GM21367 (cell line): ENCODE results near the gene POLA2.

Source experiments
- ATAC-seq: cut with Tn5 transposase; IDR thresholded peaks from one replicate; pipeline ENCODE4 v1.9.1; 2021; ENCODE audit not compliant: unreplicated experiment

Gene POLA2

DNA sequence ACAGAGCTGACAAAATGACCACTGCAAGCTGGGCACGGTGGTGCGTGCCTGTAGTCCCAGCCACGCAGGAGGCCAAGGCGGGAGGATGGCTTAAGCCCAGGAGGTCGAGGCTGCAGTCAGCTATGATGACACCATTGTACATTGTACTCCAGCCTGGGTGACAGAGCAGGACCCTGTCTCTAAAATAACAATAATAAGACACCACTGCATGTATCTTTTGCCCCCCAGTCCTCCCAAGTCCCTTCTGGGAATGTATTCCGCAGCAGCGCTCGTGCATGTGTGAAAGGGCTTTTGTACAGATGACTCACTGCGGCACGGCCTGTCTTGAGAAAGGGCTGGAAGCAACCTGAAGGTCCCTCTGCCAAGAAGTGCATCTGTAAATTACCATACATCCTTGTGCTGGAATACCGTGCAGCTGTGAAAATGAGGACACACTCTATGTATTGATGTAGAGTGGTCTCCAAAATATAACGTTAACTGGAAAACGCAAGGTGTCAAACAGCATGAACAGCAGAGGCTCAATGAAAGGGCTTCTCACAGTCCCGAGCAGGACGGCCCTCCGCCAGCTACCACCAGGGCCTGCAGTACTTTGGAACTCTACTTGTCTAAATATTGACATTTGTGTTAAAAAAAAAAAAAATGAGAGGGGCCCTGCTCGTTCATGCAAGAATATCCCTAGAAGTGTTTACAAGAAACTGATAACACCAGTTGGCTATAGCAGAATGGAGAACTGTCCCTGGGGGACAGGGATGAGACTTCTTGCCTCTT, 43.9 kb downstream of the POLA2 start:
- ATAC-seq = no peak

DNA sequence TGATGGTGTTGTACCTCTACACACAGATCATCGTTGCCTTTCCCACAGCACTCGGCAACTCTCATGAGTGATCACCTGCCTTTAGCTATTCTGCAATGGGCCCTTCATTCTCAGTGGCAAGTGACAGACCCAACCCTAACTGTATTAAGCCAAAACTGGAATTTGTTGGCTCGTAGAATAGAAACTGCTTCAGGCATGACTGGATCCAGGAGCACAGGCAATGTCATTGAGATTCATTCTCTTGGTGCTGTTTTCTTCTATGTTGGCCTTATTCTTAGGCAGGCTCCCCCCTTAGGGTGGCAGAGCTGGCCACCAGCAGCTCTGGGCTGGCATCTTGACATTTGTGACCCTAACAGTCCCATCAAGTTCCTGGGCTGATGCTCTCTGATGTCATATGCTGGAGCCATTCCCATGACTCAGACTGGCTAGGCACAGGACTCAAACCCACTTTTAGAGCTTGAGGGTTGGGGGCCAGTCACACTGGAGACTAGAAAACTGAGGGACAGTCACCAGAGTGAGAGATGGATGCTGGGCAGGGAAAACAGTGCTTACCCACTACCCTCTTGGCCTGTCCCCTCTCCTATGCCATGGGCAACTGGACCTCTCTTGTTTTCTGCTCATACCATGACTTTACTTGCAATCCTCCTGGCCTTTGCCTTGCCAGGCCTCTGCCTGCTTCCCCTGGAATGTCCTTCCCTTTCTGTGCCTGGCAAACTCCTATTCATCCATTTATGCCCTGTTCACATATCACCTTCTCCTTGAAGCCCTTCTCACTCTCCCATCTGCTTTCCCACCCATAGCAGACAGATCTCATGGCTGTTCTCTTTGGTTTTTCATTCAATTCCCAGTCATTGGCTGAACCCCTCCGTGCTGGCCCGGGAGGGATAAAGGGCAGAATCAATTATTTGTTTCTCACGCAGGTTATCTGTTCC, 45.8 kb downstream of the POLA2 start:
- ATAC-seq = no peak

DNA sequence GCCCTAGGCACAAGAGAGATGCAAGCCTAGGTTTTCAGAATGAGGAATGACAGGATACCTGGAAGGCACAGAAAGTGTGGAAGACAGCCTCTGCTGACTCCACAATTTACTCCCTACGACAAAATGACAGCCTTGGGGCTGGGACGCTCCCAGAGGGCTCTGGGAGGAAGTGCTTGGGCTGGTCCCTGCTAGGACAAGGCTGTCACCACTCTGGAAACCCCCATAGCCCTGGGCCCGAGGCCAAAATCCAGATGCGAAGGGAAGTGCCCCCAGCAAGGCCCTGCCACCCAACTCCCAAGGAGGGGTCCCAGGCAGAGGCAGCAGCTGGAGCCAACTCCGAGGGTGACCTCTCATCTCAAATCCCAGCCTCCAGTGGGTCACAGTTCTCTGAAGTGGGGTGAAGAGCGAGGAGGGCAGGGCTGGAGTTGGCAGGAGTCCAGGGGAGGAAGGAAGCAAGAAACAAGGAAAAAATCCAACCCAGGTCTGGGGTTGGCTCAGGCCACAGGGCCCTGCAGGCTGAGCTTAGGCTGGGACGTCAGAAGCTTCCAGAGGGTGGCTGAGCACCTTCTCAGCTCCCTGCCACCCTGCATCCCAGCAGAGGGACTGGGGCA, 46.6 kb downstream of the POLA2 start:
- no peak for ATAC-seq

DNA sequence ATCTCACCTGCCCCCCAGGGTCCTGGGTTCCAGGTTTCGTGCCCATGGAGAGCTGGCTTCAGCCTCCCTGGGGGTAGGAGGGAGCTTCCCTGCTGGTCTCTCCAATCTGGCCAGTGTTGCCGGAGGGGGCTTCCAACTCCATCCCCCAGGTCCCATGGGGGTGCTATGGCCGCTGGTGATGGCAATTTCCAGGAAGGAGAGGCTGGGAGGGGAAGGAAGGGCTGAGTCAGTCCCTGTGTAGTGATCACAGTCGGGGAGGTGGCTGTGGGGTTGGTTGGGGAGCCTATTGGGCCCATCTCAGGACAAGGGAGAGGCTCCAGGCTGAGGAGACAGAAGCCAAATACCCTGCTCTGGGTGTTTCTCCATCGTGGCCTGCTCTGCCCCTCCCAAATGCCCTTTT, 47.2 kb downstream of the POLA2 start:
- ATAC-seq = no peak

DNA sequence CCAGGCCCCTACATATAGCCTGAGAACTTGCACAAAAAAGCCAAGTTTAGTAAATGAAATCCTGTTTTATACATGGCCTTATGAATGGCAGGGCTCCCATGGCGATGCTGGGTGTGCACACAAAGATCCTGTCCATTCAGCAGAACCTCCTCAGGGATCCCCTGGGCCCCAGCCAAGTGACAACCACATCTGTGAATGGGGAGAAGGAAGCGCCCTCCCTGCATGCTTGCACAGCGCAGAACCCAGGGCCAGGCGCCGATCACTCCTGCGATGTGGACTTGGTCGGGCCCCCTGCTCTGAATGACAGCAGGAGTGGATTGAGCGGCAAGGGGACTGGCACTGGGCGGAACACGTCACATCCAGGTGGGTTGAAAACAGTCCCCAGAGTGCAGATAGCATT, 48.5 kb downstream of the POLA2 start:
- no peak for ATAC-seq

DNA sequence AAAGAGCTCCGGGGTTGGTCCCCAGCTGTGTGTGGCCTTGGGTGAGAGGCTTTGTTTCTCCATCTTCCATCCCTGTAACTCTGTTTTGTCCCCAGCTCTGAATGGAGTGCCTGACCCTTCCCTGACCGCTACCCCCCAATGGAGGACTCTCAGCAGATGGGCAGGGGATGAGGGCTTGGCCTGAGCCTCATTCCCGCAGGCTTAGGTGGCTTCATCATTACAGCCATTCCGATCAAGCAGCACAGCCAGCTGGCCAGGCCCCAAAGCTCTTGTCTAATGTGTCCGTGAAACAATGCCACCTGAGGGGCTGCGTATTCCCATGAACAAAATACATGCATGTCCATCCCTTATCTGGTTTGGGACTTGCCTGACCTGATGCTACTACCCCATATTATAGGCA, 49.0 kb downstream of the POLA2 start:
- no peak for ATAC-seq

DNA sequence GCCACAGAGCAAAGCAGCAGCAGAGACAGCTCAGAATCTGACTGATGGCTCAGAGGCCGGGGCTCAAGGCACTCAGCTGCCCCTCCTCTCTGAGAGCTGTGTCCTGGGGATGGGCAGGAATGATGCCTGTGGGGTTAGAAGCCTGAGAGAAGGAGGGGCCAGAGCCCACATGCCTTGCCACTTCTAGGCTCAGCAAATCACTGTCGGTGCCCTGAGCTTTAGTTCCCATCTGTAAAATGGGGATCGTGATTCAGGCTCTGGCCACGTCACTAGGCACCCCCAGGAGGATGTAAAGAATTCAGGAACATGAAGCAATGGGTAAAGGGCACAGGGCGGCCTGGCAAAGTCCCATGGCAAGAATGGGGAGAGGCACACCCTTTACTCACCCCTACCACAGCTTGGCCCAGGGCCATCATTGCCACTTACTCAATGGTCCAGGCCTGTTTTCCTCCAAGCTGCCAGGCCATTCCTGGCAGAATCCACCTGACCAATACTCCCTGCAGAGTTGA, 49.5 kb downstream of the POLA2 start:
- ATAC-seq = no peak

DNA sequence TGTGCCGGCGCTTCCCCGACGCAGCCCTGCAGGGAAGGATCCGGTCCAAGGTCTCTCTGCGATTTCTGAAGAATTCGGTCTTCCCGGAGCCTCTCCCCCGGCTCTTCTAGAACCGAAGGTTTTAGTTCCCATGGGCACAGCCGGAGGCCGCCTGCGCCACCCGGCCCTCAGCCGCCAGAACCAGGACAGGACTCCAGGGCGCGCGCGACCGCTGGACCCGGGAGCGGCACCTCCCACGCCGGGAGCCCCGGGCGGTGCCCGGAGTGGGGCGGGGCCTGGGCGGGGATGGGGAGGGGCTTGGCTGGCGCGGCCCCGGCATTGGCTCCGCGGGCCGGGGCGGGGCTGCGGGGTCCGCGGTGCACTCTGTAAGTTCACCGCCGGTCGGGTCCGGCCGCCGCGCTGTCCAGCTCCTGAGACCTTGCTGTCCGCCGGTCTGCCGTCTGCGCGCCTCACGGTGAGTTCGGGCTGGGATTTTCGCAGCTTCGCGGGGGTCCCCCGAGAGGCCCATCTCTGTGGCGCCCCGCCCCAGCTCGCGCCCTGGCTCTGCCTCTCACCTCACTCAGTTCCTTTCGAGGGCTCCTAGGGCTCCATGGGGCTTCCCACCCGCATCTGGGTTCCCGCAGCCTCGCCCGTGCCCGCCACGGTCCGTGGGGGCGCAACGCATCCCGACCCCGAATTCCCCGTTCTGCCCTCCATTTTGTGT, 52.9 kb downstream of the POLA2 start, which contains the start of gene CDC42EP2:
CDC42EP2 (plus strand) TSS at position 366 of the 703 bp plus-strand sequence. CDS start 6,033 bp downstream, outside the sequence.
- ATAC-seq = peak; percentile 65

DNA sequence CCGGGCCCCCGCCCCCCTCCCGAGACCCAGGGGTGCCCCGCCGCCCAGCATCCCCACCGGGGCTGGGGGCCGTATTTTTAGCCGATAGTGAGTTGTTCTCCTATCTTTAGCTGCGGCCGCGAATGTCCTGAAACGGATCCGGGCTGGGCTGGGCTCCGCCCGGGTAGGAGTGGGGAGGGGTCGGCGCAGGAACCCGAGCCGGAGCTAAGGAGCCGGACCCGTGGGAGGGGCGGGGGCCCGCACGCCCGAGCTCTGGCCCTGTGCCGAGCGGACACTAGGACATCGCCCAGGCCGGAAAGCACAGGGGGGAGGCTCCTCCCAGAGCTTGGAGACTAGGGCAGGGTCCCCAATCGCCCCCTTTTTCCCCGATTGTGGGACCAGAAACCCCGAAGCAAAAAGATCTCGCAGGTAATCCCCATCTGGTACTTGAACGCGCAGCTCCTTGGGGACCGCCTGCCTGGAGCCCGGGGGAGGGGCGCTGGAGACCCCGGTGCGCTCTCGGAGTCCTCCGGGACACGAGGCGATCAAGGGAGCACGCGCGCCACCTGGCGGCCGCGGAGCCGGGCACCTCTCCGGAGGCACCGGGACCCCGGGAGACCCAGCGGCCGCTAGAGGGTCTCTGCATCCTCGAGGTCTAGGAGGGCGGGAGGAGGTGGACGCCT, 53.6 kb downstream of the POLA2 start:
- ATAC-seq = no peak

DNA sequence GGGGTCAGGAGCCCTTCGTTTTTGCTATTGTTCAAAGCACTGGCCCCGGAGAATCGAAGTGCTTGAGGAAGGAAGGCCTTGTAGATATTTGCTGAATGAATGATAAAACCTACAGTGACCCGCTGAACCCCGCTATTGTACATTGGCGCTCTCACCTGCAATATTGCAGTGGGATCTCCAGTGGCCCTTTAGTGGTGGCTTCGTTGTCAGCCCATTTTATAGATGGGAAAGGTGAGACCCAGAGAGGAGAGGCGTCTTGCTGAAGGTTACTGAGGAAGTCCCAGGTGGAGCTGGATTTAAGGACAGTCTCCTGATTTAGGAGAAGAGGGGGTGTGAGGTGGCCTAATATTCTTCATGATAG, 54.1 kb downstream of the POLA2 start:
- ATAC-seq = no peak

DNA sequence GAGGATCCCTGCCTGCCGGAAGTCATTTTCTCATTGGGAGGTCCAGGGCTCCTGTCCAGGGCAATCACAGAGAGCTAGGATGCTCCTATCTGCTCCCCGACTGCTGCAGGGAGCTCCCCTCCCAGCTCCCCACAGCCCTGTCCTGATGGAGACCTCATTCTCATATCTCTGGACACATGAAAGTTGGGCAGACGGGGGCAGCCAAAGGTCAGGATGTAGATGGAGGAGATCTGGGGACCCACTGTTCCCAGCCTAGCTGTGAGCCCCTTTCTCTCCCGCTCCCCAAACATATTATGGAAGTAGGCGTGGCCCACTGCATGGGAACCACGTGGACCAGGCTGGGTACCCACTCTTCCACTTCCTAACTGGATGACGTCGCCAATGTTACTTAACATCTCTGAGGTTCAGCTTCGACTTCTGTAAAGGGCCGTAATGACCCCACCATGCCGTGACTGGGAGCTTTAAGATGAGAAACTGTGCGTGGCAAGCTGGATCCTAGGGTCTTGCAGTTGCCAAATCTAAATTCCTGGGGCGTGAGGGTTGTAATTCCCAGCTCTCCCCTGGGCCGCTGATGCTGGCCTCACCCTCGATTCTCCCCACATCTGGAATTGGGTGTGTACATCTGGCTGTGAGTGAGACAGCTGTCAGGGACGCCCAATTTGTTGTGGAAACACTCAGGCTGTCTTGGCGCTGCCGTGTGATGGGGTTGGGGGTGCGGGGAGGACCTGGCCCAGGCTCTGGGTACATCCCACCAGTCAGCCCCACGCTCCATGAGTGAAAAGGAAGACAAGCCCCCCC, 54.7 kb downstream of the POLA2 start:
- no peak for ATAC-seq

DNA sequence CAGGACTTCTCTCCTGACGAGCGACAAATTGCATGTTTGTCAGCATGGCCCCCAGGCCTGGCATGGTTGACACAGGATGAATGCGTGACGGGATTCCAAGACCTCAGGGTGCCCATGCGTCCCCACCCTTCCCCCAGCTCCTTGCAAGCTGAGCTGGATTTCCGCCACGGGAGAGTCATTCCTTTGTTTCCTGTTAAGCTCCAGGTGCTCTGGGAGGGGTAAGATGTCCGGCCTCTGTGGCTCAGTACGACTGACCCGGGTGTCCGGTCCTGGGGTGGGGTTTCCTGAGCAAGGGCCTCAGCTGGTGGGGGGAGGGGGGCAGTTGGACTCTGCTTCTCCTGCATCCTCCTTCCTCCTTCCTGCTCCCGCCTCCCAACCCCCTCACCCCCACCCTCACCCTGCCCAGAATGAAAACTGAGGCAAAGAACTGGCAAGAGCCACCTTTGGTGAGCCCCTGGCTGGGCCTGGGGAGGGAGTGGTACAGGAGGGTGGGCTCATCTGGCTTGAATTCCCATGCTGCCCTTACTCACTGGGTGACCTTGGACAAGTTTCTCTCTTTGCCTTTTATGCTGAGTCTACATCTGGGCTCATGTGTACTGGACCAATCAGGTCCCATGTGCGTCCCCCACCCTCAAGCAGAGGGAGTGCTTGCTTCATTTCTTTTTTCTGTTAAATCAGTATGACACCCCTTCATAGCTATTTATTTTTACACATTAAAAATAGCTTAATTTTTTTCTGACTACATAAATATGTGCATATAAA, 55.4 kb downstream of the POLA2 start:
- no peak for ATAC-seq

DNA sequence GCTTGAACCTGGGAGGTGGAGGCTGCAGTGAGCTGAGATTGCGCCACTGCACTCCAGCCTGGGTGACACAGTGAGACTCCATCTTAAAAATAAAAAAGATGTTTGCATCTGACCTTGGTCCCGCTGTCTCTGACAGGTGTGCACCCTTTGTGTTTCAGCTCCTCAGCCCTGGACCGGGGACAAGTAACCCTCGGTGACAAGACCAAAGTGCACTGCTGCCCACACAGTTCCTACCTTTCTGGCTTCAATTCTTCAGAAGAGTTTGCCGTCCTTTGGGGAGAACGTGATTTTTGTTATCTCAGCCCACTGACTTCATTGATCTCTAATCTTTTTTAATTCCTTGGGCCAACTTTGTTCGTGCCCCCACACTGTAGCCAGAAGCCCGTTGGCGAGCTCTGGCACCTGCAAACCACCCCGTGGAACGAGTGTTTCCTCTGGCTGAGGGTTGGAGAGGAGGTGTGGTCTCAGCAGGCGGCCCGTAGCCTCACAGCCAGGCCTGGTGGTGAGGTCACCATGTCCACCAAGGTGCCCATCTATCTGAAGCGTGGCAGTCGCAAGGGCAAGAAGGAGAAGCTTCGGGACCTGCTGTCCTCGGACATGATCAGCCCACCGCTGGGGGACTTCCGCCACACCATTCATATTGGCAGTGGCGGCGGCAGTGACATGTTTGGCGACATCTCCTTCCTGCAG, 58.8 kb downstream of the POLA2 start:
- ATAC-seq = no peak

DNA sequence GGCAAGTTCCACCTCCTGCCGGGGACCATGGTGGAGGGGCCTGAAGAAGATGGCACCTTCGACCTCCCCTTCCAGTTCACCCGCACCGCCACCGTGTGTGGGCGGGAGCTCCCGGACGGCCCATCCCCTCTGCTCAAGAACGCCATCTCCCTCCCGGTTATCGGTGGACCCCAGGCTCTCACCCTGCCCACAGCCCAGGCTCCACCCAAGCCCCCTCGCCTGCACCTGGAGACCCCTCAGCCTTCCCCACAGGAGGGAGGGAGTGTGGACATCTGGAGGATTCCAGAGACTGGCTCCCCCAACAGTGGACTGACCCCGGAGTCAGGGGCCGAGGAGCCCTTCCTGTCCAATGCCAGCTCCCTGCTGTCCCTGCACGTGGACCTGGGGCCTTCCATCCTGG, 59.3 kb downstream of the POLA2 start:
- ATAC-seq = no peak

DNA sequence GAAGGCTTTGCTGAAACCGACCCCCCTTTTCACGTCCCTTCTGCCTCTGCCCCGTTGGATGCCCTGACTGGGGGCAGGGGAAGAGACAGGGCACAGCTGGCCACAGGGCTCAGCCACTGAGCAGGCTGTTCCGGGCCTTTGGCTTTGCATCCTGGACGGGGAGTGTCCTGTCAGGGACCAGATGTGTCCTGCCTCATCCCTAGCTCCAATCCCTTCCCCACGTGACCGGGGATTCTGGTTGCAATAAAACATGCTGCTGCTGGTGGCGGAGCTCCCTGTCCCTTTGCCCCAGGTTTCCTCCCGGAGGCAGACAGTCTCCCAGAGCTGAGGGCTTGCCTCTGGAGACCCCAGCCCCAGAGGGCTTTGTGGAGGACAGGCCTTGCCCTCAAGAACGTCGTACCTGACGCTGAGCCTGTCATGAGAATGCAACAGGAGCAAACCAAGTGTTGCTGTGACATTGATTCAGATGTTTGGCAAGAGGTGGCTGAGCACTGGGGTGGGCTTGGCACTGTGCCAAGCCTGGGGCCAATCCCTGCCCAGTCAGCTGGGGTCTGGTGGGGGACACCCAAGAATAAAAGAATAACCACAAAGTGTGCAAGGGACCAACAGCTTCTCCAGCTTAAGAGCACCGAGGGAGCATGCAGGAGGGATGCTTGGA, 60.2 kb downstream of the POLA2 start:
- no peak for ATAC-seq

DNA sequence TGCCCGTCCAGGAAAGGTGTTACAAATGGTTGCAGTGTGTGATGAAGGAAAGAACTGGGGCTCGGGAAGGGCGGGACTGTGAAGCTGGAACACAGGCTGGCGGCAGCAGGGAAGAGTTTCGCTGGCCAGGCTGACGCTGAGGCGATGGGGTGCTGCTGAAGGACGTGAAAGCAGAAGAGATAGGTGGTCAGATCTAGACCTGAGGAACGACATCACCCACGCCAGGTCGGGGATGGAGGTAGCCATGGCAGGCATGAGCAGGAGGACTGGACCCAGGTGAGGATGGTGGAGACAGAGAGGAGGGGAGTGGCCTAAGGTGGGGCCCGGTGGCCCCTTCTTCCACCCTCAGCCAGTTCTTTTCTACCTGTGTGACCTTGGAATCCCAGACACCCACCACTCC, 62.1 kb downstream of the POLA2 start:
- ATAC-seq = no peak

DNA sequence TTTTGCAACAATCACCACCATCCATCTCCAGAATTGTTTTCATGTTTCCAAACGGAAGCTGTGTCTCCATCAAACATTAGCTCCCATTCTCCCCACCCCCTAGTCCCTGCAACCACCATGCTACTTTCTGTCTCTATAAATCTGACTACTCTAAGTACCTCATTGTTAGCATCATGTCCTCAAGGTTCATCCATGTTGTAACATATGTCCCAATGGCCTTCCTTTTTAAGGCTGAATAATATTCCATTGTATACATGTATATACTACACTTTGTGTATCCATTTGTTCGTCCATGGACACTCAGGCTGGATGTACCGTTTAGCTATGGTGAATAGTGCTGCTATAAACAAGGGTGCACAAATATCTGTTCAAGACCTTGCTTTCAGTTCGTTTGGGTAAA, 63.7 kb downstream of the POLA2 start:
- ATAC-seq = no peak

DNA sequence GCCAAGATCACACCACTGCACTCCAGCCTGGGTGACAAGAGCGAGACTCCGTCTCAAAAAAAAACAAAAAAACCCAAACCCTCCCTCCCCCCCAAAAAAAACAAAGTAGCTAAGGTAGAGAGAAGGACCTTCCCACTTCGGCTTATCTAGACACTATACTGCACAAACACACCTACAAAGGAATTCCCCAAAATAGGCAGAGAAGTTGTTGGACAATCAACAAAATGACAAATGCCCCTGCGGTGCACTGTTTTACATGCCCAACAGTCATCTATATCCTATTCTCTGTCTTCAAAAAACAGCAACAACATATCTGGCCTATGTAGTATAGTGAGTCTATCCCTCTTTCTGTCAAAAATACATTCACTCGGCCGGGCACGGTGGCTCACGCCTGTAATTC, 65.3 kb downstream of the POLA2 start:
- no peak for ATAC-seq
